ENCODE measurements around the gene CDKAL1.

Gene CDKAL1

GRCh38 chr6:21264288-21265033 is 730.2 kb downstream of the CDKAL1 start:
- Histone ChIP-seq H3K4me3 (ENCODE audit: severe bottlenecking) (no peak overlapping the region), H3K36me3 (ENCODE audit: low read depth) (no peaks in the 10 kb centered on the region), H3K4me1 (ENCODE audit: insufficient read depth, poor library complexity, severe bottlenecking) (peaks cover 29% of the 10 kb centered on the region), H3K9me3 (ENCODE audit: severe bottlenecking) (no peaks in the 10 kb centered on the region), H3K27me3 (ENCODE audit: insufficient read depth, poor library complexity, severe bottlenecking) (no peaks in the 10 kb centered on the region), H3K27ac (ENCODE audit: poor library complexity, severe bottlenecking) (peak overlapping the region; percentile 58)
- TF ChIP-seq, protein P1, sequence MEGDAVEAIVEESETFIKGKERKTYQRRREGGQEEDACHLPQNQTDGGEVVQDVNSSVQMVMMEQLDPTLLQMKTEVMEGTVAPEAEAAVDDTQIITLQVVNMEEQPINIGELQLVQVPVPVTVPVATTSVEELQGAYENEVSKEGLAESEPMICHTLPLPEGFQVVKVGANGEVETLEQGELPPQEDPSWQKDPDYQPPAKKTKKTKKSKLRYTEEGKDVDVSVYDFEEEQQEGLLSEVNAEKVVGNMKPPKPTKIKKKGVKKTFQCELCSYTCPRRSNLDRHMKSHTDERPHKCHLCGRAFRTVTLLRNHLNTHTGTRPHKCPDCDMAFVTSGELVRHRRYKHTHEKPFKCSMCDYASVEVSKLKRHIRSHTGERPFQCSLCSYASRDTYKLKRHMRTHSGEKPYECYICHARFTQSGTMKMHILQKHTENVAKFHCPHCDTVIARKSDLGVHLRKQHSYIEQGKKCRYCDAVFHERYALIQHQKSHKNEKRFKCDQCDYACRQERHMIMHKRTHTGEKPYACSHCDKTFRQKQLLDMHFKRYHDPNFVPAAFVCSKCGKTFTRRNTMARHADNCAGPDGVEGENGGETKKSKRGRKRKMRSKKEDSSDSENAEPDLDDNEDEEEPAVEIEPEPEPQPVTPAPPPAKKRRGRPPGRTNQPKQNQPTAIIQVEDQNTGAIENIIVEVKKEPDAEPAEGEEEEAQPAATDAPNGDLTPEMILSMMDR (IDR thresholded peaks at IDR 0.05; ENCODE audit: poor library complexity, severe bottlenecking), result no peak
- DNase-seq (ENCODE audit: low spot score) (no peak), ATAC-seq (ENCODE audit: low read depth) (no peak)

GRCh38 chr6:21265034-21265729 is 730.9 kb downstream of the CDKAL1 start:
- H3K4me3 ChIP-seq (ENCODE audit: severe bottlenecking), result no peak overlapping the region
- H3K36me3 ChIP-seq (ENCODE audit: low read depth), result no peaks in the 10 kb centered on the region
- no peak for DNase-seq (ENCODE audit: low spot score)
- H3K4me1 ChIP-seq (ENCODE audit: insufficient read depth, poor library complexity, severe bottlenecking), result peaks cover 29% of the 10 kb centered on the region
- H3K27ac ChIP-seq (ENCODE audit: poor library complexity, severe bottlenecking), result peak overlapping the region; percentile 58
- no peaks in the 10 kb centered on the region for H3K9me3 ChIP-seq (ENCODE audit: severe bottlenecking)
- ATAC-seq (ENCODE audit: low read depth), result no peak
- TF ChIP-seq, protein P1 (IDR thresholded peaks at IDR 0.05; ENCODE audit: poor library complexity, severe bottlenecking), result no peak
- no peaks in the 10 kb centered on the region for H3K27me3 ChIP-seq (ENCODE audit: insufficient read depth, poor library complexity, severe bottlenecking)

- ATAC-seq (ENCODE audit: low read depth) (peak; percentile 78), DNase-seq (ENCODE audit: low spot score) (no peak)
- Histone ChIP-seq H3K27ac (ENCODE audit: poor library complexity, severe bottlenecking) (peak overlapping the region; percentile 58), H3K4me1 (ENCODE audit: insufficient read depth, poor library complexity, severe bottlenecking) (peaks cover 29% of the 10 kb centered on the region), H3K4me3 (ENCODE audit: severe bottlenecking) (no peak overlapping the region), H3K27me3 (ENCODE audit: insufficient read depth, poor library complexity, severe bottlenecking) (no peaks in the 10 kb centered on the region), H3K9me3 (ENCODE audit: severe bottlenecking) (no peaks in the 10 kb centered on the region), H3K36me3 (ENCODE audit: low read depth) (no peaks in the 10 kb centered on the region)
- TF ChIP-seq, protein P1 (IDR thresholded peaks at IDR 0.05; ENCODE audit: poor library complexity, severe bottlenecking), result no peak
These were observed 731.4 kb downstream of the CDKAL1 start for GRCh38 chr6:21265730-21266044.

DNA sequence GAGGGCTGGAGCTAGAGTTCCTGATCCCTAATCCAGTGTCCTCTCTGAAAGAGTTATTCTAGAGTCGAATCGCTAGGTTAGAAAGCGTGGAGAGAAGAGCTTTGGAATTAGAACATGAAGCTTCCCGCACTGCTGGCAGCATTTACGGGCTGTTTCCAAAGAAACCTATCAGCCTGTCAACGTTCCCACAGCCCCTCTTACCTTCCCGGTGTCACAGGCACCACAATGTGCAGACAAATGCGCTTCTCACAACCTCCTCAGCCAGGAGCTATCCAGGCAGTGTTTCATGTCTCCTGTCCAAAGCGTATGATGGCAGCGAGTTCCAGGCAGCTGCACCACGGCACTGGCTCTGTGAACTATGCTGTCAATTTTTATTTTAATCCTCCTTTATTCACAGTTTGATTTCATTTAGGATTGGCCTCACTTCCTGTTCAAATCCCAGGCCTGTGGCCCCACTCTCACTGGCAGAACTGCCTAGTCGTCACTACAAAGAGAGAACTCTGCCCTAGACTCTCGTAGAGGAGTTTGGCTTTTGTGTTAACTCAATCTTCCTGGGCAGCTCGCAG is 736.5 kb downstream of the CDKAL1 start:
- H3K4me1 ChIP-seq (ENCODE audit: insufficient read depth, poor library complexity, severe bottlenecking), result peaks cover 6% of the 10 kb centered on the region
- ATAC-seq (ENCODE audit: low read depth) (no peak), DNase-seq (ENCODE audit: low spot score) (no peak)
- TF ChIP-seq, protein P1 (IDR thresholded peaks at IDR 0.05; ENCODE audit: poor library complexity, severe bottlenecking), result no peak
- no peaks in the 10 kb centered on the region for H3K9me3 ChIP-seq (ENCODE audit: severe bottlenecking)
- no peak overlapping the region for H3K4me3 ChIP-seq (ENCODE audit: severe bottlenecking)
- no peaks in the 10 kb centered on the region for H3K27me3 ChIP-seq (ENCODE audit: insufficient read depth, poor library complexity, severe bottlenecking)
- no peak overlapping the region for H3K27ac ChIP-seq (ENCODE audit: poor library complexity, severe bottlenecking)
- no peaks in the 10 kb centered on the region for H3K36me3 ChIP-seq (ENCODE audit: low read depth)
